T-helper 9 cell (primary cell): ENCODE data around the gene KCNJ8.
"Not testable (repeated sequence)": the region's sequence is repeated elsewhere in the genome, so short reads cannot be mapped to it uniquely, and the experiment has no call there.

Experiments
- DNase-seq: peaks from one replicate; pipeline ENCODE4 v3.0.0-alpha.2; 2020
- total RNA-seq, 2 donors: gene quantifications; one replicate each; lab custom pipeline; 2026; lab: John Stamatoyannopoulos, UW

Gene KCNJ8
- 0 reads per million in 2 donors for total RNA-seq

DNA sequence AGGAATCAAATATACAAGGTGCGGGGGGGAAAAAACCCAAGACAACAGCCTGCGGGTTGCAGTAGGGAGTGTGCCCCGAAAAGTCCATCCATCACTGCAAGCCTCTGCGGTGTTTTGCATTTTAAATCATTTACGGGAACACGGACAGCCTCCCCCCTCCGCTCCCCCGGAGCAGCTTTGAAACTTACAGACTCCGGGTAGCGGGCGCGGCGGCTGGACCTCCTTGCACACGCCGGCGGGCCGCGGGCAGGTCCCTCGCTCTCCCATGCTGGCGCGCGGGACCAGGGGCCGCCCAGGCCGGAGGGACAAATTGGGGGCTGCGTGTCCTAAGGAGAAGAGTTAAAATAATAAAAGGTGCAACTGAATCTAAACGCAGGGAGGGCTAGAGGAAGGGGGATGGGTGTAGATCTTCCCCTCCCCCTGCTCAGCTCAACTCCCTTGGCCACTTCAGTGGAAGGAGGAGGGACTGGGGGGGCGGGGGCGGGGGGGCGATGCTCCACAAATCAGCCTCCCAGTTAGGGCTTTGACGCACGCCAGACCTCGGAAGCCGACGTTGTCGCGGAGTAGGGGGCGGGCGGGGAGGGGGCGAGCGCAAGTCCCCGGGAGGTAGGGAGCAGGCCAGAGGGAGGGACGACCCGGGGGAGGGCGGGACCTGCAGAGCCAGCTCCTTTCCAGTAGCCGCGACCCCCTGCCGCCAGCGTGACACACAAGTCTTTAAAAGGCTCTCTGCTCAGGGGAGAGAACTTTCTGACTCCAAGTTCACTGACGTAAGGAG, at the start of gene KCNJ8:
Gene KCNJ8 (minus strand): TSS at position 349 of the 775 bp plus-strand sequence. CDS start 1,090 bp downstream, outside the sequence.
- no peak for DNase-seq

DNA sequence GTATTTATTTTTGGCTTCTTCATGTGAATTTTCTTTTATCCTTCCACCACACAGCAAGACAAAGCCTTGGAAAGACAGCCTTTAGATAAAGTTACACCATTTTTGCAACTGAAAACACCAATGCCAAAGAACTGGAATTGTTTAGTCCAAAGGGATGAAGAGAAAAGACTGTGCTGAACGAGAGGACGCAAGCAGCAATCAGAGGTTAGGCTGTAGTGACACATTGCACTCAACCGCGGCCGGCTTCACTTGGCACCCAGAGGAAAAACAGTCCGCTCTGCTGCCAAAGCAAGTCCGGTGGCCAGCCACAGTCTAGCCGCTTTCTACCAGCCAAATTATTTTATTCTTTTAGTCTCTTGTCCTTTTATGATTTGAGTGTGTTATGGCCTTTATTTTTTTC, 49.1 kb upstream of the KCNJ8 start:
- DNase-seq, result no peak

DNA sequence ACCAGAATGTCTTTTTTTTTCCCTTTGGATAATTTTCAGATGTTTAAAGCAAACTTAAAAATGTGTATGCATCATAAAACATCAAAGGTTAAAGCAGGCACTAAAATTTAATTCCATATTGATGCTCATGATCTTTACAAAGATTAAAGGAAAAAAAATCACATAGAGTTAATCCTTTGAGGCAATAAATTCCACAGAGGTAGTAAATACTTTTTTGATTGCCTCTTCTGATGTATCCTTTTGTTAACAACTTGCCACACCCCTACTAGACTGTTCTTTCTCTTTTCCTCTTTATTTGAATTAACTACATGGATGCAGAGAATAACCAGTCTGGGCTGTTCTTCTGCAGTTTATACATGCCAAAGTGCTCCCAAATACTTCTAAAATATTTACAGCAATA, 45.2 kb upstream of the KCNJ8 start:
- no peak for DNase-seq

DNA sequence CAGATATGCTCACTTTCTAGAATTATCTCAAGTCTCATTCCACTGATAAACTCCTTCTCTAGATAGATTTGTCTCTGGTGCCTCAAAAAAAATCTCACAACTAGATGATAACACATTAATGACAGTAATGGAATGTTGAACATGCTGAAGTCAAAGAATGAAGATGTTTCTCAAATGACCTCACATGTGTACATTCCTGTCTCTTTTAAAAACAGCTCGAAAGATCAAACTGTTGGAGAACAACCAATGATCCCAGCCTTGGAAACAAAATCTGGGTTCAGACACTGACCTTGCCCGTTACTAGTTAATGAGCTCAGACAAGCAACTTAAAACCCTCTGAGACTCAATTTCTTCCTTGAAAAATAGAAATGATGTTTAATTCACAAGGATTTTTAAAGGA, 44.7 kb upstream of the KCNJ8 start:
- DNase-seq, result no peak

DNA sequence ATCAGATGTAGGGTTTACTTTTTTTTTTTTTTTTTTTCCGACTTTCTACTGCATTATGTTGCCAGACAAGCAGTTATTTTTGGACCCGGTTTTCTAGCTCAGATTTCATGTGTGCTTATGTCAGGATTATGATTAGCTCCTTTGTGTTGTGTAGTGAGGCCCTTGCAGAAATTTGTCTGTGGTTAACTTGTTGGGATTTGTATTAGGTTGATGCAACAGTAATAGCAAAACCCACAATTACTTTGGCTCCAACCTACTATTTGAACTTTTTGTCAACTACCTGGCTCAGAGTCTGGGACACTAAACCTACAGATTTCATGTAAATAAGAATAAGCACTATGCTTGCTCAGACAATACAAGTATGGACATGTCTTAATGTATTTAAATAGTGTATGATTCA, 44.1 kb upstream of the KCNJ8 start:
- DNase-seq, result no peak

DNA sequence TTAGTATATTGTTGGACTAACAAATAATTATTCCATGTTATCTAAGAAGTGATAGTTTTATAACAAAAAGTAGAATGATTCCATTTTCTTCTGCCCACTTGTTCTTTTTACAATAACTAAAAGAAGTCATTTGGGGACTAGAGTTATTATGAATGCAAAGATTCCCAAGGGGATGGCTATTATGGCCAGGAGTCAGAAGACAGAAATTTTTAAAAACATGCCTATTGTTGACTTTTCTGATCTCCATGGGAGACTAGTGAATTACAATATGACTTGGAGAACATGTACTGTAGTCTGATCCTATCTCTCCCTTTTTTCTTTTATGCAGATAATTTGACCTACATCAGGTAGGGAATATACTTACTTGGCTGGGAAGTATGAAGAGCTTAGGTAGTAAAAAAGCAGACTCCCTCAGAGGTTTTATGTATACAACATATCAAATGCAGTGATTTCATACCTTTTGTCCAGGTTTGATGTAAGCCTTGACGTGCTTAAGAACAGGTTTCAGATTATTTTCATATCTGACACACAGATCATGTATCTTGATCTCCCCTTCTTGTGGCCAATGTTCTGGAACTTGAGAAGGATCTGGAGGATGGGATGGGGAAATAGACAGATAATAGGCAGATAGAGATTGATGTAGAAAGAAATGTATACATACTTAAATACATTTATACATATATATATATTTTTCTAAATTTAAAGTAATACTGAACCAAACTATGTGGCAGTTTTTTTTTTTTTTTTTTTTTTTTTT, 41.0 kb upstream of the KCNJ8 start:
- no peak for DNase-seq

DNA sequence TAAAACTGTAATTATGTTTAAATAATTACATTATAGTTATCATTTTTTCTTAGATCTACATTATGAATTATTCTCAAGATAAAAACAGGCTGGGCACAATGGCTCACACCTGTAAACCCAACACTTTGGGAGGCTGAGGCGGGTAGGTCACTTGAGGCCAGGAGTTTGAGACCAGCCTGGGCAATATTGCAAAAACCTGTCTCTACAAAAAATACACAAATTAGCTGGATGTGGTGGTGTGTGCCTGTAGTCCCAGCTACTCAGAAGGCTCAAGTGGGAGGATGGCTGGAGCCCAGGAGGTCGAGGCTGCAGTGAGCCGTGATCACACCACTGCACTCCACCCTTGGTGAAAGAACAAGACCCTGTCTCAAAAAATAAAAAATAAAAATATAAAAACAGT, 40.3 kb upstream of the KCNJ8 start:
- no peak for DNase-seq

DNA sequence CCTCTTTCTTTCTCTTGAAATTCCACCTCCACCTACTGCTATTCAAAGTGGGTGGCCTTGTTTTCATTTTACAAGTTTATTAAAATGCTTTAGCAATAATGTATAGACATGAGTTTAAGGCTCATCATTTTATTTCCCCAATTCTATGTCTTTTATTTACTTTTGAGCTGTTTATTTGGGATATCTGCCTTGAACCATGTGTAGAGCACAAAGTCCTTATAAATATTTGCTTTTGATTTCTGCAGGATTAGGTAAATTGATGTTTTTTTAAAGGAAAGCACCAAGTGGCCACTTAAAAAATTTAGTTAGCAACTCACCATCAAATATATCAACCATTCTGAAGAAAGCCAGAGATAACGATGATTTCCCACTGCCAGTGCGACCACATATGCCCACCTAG, 39.8 kb upstream of the KCNJ8 start:
- DNase-seq, result no peak

DNA sequence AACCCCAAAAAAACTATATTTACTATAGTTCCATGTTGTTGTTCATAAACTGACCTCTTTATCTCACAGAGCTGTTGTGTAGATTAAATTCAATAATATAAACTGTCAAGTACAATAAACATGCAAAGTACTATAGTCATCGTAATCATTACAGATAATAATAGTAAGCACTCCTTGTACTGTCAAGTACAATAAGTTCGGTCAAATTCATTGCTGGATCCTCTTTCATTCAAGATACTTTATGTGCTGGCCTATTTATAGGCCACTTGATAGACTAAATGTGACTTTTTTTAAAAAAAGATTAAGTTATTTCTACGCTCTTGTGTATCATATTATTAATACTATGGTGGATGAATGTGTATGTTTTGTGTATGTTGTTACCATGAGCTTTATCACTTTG, 39.2 kb upstream of the KCNJ8 start:
- no peak for DNase-seq

DNA sequence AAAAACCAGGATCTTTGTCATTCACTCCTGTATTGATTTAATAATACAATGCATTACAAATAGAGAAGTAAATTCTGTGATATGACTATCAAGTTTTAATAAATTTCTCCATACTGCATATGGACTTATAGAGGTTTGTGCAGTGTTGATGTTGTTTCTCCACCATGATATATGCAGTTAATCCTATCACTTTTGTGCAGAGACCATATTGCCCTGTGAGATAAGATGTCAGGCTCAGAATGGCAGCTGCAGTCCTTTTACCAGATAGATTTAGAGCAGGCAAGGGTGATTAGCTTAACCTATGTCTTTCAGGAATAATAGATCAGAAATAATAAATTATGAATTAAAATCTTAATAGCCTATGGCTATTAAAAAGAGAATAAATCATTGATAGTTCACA, 38.6 kb upstream of the KCNJ8 start:
- DNase-seq, result no peak

DNA sequence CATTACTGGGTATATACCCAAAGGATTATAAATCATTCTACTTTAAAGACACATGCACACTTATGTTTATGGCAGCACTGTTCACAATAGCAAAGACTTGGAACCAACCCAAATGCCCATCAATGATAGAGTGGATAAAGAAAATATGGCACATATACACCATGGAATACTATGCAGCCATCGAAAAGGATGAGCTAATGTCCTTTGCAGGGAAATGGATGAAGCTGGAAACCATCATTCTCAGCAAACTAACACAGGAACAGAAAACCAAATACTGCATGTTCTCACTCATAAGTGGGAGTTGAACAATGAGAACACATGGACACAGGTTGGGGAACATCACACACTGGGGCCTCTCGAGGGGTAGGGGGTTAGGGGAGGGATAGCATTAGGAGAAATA, 37.8 kb upstream of the KCNJ8 start:
- DNase-seq, result not testable (repeated sequence)

DNA sequence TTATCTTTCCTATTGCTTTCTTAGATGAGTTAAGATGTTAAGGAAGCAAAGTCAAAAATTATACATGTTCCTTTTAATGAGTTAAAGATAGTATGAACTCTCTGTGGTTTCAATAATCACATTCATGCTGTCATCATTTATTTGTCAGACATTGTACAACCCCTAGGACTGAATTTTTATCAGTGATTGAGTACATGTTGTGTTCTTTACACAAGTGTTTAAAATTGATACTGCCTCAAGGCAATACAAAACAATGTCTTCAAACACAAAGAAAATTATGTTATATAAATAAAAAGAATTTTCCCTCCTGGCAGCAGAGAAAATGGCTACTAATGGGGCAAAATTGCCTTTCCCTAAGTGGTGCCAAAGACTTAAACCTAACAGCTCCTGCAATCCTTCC, 34.6 kb upstream of the KCNJ8 start:
- DNase-seq, result no peak

DNA sequence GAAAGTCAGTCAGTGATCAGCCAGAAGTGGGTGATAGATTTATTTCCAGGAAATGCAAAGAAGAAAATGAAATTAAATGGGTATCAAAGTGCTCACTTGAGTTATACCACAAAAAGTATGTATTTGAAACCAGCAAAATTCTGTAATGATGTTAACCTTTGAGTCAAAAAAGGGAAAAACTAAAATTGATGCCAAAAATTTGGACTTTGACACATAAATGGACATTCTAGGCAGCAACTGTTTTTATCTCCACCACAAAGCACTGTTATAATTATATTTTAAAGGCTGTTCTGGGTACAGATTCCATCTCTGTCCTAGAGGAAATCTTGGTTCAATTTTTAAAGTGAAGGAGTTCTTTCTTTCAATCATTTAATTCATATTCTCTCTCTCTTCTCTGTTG, 31.7 kb upstream of the KCNJ8 start:
- no peak for DNase-seq

DNA sequence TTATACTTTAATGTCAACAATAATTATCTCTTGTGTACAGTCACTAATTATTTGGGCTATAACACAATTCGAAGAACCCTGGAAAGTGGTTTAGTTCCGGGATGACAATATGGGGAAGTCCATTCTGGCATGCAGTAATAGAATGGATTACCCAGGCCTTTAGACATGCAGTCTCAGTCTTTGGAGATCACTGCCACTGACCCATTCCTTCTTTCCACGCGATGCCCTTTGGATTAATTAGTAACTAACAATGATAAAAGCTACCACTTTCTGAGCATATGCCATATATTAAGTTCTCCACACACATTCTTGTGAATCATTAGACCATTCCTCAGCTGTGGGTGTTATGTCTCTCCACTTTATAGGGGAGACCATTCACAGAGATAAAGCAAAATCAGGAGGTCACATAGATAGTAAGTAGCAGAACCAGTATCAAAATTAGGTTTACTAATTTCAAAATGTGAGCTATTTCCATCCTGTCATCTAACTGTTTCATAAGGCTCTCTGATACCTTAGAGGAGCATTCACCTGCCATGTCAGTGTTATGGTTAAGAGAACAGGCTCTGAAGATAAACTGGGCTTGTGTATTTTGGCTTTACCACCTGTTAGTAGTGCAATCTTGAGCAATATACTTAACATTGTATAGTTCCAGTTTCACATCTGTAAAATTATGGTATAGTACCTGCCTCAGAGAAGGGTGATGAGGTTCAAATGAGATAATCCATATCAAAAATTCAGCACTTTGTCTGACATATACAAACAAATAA, 27.2 kb upstream of the KCNJ8 start:
- DNase-seq, result no peak

DNA sequence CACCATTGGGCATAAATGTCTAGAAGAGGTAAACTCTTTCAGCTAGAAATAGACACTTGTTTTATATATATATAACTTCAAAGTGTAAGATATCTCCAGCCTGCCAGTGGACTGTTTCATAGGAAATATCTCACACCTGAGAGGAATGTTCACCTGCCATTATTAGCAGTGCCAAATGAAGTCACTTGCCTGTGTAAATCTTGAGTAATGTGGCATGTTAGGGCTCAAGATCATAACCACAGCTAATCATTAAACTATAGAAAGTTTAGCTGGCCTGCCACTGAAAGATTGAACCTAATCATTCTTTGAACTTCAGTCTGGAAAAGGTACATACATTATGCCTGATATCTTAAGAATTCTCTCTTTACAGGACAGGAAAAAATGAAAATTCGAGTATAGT, 25.5 kb upstream of the KCNJ8 start:
- no peak for DNase-seq

DNA sequence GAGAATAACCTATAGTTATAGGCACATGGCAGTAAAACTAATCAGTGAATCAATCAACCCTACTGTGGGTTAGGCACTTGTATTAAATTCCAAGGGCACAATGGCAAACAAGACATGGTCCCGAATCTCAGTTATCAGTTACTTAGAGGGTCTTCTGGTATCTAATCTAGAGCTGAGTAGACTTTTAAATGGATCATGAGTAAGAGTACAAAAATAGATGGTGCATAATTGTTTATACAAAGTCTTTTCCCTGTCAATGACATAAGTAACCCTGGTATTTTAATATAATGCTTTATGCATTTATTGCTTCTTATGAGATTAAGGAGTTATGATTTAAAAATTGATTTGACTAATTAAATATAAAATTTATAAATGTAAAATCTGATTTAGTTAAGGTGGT, 23.0 kb upstream of the KCNJ8 start:
- DNase-seq, result no peak

DNA sequence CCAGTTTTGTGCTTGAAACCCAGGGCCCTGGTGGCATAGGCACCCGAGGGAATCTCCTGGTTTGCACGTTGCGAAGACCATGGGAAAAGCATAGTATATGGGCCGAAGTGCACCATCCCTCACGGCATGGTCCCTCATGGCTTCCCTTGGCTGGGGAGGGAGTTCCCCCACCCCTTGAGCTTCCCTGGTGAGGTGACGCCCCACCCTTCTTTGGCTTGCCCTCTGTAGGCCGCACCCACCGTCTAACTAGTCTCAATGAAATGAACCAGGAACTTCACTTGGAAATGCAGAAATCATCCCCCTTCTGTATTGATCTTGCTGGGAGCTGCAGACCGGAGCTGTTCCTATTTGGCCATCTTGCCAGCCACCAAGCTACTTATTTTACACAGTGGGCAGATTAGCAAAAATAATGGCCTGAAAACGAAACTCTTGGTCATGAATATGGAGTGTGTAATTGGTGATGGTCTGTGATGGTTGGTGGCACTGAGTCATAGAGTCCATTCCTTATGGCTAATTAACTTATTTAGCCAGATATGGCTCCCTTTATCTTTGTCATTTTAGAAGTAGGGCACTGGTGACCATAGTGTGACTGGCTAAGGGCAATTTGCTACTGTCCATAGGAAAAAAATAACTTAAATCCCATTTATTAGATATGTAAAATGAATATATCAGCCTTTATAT, 21.3 kb upstream of the KCNJ8 start:
- no peak for DNase-seq

DNA sequence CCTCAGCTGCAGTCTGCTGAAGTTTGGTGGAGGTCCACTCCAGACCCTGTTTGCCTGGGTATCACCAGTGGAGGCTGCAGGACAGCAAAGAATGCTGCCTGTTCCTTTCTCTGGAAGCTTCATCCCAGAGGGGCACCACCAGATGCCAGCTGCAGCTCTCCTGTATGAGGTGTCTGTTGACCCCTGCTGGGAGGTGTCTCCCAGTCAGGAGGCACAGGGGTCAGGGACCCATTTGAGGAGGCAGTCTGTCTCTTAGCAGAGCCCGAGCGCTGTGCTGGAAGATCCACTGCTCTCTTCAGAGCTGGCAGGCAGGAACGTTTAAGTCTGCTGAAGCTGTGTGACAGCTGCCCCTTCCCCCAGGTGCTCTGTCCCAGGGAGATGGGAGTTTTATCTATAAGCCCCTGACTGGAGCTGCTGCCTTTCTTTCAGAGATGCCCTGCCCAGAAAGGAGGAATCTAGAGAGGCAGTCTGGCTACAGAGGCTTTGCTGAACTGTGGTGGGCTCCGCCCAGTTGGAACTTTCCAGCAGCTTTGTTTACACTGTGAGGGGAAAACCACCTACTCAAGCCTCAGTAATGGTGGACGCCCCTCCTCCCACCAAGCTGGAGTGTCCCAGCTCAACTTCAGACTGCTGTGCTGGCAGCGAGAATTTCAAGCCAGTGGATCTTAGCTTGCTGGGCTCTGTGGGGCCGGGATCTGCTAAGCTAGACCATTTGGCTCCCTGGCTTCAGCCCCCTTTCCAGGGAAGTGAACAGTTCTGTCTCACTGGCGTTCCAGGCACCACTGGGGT, 20.5 kb upstream of the KCNJ8 start:
- DNase-seq, result not testable (repeated sequence)

DNA sequence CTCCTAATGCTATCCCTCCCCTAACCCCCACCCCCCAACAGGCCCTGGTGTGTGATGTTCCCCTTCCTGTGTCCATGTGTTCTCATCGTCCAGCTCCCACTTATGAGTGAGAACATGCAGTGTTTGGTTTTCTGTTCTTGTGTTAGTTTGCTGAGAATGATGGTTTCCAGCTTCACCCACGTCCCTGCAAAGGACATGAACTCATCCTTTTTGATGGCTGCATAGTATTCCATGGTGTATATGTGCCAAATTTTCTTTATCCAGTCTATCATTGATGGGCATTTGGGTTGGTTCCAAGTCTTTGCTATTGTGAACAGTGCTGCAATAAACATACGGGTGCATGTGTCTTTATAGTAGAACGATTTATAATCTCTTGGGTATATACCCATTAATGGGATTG, 15.2 kb upstream of the KCNJ8 start:
- DNase-seq, result not testable (repeated sequence)

DNA sequence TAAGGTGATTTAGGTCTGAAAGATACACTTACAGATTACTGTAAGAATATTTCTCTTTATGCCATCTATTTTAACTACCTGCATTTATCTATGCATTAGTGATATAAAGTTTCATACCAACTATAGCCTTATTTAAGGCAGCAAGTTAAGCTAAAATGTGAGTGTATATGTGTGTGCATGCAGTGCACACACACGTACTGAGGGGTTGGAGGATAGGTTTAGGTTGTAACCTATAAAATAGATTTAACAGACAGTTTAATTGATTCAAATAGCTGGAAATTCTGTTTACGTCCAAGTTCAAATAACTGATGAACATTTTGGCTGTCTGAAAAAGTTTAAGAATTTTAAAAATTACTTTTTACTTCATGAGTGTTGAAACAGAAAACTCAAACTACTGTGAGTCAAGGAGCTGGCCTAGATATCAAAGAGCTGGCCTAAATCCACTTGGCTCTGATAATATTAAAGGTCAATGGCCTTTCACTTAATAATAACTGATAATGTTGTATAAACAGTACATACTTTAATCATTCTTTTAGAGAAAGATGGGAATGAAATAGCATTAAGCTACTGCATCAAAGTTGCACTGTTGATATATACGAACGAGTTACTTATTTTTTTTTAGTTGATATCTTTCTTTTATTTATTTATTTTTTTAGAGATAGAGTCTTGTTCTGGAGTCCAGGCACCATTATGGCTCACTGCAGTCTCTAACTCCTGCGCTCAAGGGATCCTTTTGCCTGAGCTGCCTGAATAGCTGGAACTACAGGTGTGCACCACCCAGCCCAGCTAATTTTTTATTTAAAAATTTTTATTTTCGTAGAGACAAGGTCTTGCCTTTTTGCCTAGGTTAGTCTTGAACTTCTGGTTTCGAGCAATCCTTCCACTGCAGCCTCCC, 13.8 kb upstream of the KCNJ8 start:
- DNase-seq, result no peak

DNA sequence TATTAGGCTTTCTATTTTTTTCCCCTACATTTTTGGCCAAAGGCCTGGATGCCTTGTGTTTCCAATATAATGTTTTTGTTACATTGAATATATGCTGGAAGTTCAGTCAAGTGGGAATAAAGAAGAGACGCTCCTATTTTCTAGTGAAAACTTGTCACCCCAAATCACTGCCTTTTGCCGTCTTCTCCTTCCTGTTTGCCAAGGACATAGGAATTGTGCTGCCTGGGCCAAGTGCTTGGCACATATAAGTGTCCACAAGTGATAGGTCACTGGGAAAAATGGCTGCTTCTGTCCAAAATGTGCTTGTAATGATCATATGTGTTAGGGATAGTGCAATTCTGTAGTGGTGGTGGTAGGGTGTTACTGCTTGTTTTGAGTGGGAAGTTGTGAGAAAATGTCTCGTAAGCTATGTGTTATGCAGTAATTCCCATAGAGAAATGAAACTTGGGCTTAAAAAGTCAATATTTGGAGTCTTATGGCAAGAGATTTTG, 11.6 kb upstream of the KCNJ8 start:
- no peak for DNase-seq
